Measurements from ENCODE around the gene HTR3D.

The HTR3D gene

DNA sequence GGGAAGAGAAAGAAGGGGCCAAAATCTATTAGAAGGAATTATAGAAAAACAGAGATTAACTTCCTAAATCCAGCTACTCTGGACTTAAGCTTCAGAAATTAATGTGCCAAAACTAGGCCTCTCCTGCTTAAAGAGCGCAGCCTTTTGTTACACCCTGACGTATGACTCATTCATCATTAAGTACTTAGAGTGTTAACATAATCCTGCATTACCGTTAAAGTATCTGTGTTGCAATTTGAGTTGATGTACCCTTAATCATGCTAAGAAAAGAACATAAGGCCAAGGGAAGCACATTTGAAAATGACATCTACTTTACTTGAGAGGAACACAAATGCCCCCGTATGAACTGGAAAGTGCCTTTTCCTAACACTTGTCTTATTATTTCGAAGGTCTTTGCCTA is 7.9 kb downstream of the HTR3D start:
- no peak overlapping the region for H3K4me3 ChIP-seq (ENCODE audit: low read depth, low read length)
- TF ChIP-seq, protein P1, sequence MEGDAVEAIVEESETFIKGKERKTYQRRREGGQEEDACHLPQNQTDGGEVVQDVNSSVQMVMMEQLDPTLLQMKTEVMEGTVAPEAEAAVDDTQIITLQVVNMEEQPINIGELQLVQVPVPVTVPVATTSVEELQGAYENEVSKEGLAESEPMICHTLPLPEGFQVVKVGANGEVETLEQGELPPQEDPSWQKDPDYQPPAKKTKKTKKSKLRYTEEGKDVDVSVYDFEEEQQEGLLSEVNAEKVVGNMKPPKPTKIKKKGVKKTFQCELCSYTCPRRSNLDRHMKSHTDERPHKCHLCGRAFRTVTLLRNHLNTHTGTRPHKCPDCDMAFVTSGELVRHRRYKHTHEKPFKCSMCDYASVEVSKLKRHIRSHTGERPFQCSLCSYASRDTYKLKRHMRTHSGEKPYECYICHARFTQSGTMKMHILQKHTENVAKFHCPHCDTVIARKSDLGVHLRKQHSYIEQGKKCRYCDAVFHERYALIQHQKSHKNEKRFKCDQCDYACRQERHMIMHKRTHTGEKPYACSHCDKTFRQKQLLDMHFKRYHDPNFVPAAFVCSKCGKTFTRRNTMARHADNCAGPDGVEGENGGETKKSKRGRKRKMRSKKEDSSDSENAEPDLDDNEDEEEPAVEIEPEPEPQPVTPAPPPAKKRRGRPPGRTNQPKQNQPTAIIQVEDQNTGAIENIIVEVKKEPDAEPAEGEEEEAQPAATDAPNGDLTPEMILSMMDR (IDR thresholded peaks at IDR 0.05; ENCODE audit: borderline replicate concordance, insufficient read depth, low read depth, low read length): no peak

DNA sequence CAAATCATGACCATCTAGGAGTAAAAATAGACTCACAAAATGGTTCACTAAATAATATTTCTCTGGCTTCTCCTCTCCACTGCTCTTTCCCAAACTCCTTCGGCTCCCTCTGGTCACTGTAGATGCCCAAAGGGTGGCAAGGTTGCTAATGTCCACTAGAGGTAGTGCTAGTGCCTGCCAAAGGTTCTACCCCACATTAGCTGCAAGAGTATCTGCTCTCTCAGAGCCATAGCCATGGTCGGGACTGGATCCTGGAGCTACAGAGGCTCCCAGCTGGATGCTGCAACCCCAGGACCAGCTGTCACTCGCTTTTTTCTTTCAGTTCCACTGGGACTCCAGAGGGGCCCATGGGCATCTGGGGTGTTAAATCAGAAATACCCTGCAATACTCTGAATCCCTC is 8.5 kb downstream of the HTR3D start:
- TF ChIP-seq, protein P1 (IDR thresholded peaks at IDR 0.05; ENCODE audit: borderline replicate concordance, insufficient read depth, low read depth, low read length): 0 out of 2 replicates have a peak, but pooled peaks have one; percentile 12

DNA sequence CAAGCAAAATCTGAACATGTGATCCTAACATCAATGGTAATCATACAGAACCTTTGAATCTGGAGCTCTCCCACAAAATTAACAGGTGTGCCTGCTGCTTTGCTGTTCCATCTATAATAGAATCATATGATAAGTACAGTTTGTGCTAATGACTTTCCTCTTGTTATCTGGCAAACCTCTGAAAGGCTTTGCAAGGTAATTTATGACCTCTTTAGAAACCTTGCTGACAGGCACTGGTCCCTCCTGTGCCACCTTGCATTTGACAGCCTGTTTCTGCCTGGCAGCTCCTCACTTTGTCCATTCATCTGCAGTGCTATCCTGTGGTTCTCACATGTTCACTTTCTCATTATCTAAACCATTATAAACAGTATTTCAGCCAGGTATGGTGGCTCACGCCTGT is 11.1 kb downstream of the HTR3D start:
- TF ChIP-seq, protein P1 (IDR thresholded peaks at IDR 0.05; ENCODE audit: borderline replicate concordance, insufficient read depth, low read depth, low read length): no peak
- H3K4me3 ChIP-seq (ENCODE audit: low read depth, low read length): no peak overlapping the region

More for the DNA sequence above, 8.5 kb downstream of the HTR3D start:
- H3K4me3 ChIP-seq (ENCODE audit: low read depth, low read length): no peak overlapping the region

DNA sequence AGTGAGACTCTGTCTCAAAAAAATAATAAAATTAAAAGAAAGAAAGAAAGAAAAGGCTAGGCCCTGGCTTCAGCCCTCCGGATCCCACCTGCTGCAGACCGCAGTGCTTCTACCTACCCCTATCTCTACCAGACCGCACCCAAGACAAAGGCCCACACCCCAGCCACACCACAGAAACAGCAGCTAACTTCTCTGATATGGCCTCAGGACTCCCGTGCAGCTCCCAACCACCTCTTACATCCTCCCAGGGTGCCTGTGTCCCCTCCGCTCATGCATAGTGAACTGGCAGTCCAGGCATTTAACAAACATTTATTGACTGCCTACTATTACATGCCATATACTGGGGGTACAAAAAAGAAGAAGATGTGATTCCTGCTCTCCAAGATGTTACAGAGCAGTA is 14.5 kb downstream of the HTR3D start:
- no peak overlapping the region for H3K4me3 ChIP-seq (ENCODE audit: low read depth, low read length)
- TF ChIP-seq, protein P1 (IDR thresholded peaks at IDR 0.05; ENCODE audit: borderline replicate concordance, insufficient read depth, low read depth, low read length): no peak

DNA sequence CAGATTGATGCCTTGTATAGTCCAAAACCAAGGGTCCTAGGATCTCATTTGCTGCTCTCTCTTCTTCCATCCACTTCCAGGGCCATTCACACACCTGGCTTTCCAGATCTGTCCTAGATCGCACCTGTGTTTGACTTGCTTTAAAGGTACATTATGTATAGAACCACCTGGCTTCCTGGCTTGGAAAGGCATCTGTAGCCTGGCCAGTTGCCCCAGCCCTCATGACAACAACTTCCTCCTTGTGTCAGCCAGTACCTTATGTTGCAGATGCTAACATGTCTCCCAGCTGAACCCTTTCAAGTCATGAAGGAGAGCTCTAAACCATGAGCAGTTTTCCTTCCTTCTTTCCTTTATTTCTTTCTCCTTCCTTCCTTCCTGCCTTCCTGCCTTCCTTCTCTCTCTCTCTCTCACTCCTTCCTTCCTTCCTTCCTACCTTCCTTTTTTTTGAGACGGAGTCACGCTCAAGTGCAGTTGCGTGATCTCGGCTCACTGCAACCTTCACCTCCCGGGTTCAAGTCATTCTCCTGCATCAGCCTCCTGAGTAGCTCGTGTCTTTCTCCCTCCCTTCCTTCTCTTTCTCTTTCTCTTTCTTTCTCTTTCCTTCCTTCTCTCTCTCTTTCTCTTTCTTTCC is 18.8 kb downstream of the HTR3D start:
- TF ChIP-seq, protein P1 (IDR thresholded peaks at IDR 0.05; ENCODE audit: borderline replicate concordance, insufficient read depth, low read depth, low read length): no peak
- no peak overlapping the region for H3K4me3 ChIP-seq (ENCODE audit: low read depth, low read length)

DNA sequence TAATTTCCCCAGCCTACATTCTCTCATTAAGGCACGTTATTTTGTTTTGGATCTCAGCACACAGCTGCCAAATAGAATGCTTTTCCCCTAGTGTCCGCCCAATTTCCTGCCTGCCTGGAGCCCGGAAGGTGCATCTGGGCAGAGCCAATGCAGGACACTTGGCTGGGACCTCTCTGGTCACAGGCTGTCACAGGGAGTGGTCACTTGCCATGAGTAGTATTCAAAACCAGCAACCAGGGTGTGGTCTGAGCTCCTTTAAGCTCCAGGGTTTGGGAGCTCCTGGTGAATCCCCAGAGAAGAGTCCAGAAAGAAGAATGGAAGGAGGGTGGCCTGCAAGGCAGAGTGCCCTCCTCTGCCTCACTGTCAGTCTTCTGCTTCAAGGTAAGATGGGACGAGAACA is 21.2 kb downstream of the HTR3D start, which contains the start of gene HTR3C:
HTR3C (plus strand) TSS at position 281 of the 400 bp plus-strand sequence; CDS start at position 315, 34 bp downstream.
- TF ChIP-seq, protein P1 (IDR thresholded peaks at IDR 0.05; ENCODE audit: borderline replicate concordance, insufficient read depth, low read depth, low read length): no peak
- H3K4me3 ChIP-seq (ENCODE audit: low read depth, low read length): no peak within 1 kb of the TSS

DNA sequence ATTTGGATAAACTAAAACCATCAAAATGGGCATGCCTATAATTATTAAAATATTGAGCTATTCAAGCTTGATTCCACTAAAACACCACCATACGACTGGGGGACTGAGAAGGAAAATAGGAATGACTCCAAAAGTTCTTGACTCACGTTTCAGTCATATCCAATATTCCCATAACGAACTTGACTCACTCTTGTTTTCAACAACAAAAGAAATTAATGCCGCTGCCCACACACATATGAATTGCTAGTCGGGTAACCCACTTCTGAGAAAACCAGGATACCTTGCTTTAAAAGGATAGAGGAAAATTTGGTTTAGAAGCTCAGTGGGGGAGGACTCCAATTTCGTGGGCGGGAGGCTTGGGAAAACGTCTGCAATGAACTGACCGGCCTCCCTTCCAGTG is 26.5 kb downstream of the HTR3D start:
- TF ChIP-seq, protein P1 (IDR thresholded peaks at IDR 0.05; ENCODE audit: borderline replicate concordance, insufficient read depth, low read depth, low read length): no peak

More for the DNA sequence above, 26.5 kb downstream of the HTR3D start:
- H3K4me3 ChIP-seq (ENCODE audit: low read depth, low read length): no peak overlapping the region
